Measurements from ENCODE around the gene LRRIQ1.

DNA sequence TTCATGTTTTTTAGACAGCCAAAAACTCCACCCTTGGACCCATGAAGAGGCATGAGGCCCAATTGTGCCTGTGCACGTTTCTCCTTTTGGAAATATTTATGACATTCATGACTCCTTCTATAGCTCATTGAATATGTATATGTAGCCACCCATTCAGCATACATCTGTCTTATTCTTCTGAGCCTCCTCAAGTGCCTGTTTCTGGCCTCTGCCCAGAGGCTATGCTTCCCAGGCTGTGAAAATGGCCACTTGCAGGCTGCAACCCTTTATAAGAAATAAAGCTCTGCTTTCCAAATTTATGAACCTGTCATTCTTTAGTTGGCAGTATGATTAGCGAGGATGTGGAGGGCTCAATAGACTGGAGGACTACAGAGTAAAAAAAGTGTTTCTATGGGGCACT lies 35.4 kb upstream of the LRRIQ1 start:
- TF ChIP-seq, protein P1, sequence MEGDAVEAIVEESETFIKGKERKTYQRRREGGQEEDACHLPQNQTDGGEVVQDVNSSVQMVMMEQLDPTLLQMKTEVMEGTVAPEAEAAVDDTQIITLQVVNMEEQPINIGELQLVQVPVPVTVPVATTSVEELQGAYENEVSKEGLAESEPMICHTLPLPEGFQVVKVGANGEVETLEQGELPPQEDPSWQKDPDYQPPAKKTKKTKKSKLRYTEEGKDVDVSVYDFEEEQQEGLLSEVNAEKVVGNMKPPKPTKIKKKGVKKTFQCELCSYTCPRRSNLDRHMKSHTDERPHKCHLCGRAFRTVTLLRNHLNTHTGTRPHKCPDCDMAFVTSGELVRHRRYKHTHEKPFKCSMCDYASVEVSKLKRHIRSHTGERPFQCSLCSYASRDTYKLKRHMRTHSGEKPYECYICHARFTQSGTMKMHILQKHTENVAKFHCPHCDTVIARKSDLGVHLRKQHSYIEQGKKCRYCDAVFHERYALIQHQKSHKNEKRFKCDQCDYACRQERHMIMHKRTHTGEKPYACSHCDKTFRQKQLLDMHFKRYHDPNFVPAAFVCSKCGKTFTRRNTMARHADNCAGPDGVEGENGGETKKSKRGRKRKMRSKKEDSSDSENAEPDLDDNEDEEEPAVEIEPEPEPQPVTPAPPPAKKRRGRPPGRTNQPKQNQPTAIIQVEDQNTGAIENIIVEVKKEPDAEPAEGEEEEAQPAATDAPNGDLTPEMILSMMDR (conservative IDR thresholded peaks at IDR 0.05; ENCODE audit: low read length): no peak
- TF ChIP-seq EZH2phosphoT487 (IDR thresholded peaks at IDR 0.05; ENCODE audit: borderline replicate concordance, low read depth, low read length): no peak
